GM21423 (cell line): ENCODE data around the gene POU2F2.

Experiments used
- ATAC-seq: cut with Tn5 transposase; IDR thresholded peaks from one replicate; pipeline ENCODE4 v1.9.1; 2021; ENCODE audit warnings: mild to moderate bottlenecking, moderate library complexity; ENCODE audit not compliant: unreplicated experiment

Gene POU2F2

GRCh38 chr19:42086188-42086736 lies 46.0 kb downstream of the POU2F2 start:
- ATAC-seq = no peak

GRCh38 chr19:42083537-42083936 lies 48.7 kb downstream of the POU2F2 start:
- ATAC-seq = no peak

- ATAC-seq = no peak
These were observed 50.6 kb downstream of the POU2F2 start for GRCh38 chr19:42081584-42082203.

- ATAC-seq = no peak
These were observed 51.4 kb downstream of the POU2F2 start for GRCh38 chr19:42080764-42081375.

GRCh38 chr19:42079886-42080763 lies 52.1 kb downstream of the POU2F2 start:
- no peak for ATAC-seq

GRCh38 chr19:42079276-42079669 lies 53.0 kb downstream of the POU2F2 start:
- no peak for ATAC-seq

GRCh38 chr19:42078538-42079275 lies 53.5 kb downstream of the POU2F2 start:
- no peak for ATAC-seq

GRCh38 chr19:42078058-42078457 lies 54.2 kb downstream of the POU2F2 start:
- ATAC-seq = no peak

GRCh38 chr19:42076380-42076944 lies 55.8 kb downstream of the POU2F2 start:
- ATAC-seq = no peak

- peak; percentile 90 for ATAC-seq
These were observed 56.4 kb downstream of the POU2F2 start, which contains the start of gene ZNF574 for GRCh38 chr19:42075616-42076379. Gene ZNF574 (plus strand): TSS chr19:42076166. CDS start chr19:42078607, 2,441 bp downstream.

- ATAC-seq = no peak
These were observed 57.0 kb downstream of the POU2F2 start for GRCh38 chr19:42075364-42075615.

GRCh38 chr19:42074513-42075363 lies 57.5 kb downstream of the POU2F2 start:
- no peak for ATAC-seq

GRCh38 chr19:42071247-42071646 lies 61.0 kb downstream of the POU2F2 start:
- ATAC-seq = no peak

- ATAC-seq = no peak
These were observed 62.5 kb downstream of the POU2F2 start, which contains the start of gene GRIK5 for GRCh38 chr19:42069619-42070351. Gene GRIK5 (minus strand): TSS chr19:42070206. CDS start chr19:42065770, 4,436 bp downstream.

- ATAC-seq = no peak
These were observed 63.3 kb downstream of the POU2F2 start for GRCh38 chr19:42068756-42069571.

- no peak for ATAC-seq
These were observed 63.9 kb downstream of the POU2F2 start for GRCh38 chr19:42068361-42068755.

- ATAC-seq = no peak
These were observed 64.8 kb downstream of the POU2F2 start for GRCh38 chr19:42067315-42067888.
